Measurements from ENCODE around the gene CCP110. TPM values are rescaled to one million over a fixed set of nuclear protein-coding genes. Genes with fewer than 3 reads are reported as not detected.
A peak's percentile ranks its signal among the peaks of the same experiment; 100 is the strongest.

CCP110 gene
- total and polyA plus RNA-seq, 2 of the 13 experiments (the other 11 are each of a cell fraction or from before 2014, with no cell fraction given) = 10.0 to 11.1 TPM

GRCh38 chr16:19523559-19524355 is at the start of gene CCP110 (continued):
- TF ChIP-seq GMEB1 (CRISPR knock-in tag; IDR thresholded peaks at IDR 0.05; ENCODE audit: borderline replicate concordance) (peak; percentile 98), ZNF512B (CRISPR knock-in tag; IDR thresholded peaks at IDR 0.05; ENCODE audit: borderline replicate concordance) (no peak), PRDM4 (CRISPR knock-in tag; IDR thresholded peaks at IDR 0.05; ENCODE audit: borderline replicate concordance) (no peak), JARID2 (CRISPR knock-in tag; IDR thresholded peaks at IDR 0.05; ENCODE audit: insufficient replicate concordance) (peak; percentile 35), ZNF281 (CRISPR knock-in tag; IDR thresholded peaks at IDR 0.05; ENCODE audit: borderline replicate concordance) (no peak), TBP (CRISPR knock-in tag; IDR thresholded peaks at IDR 0.05) (0 out of 2 replicates have a peak, but pooled peaks have one; percentile 65), ARID2 (CRISPR knock-in tag; IDR thresholded peaks at IDR 0.05; ENCODE audit: borderline replicate concordance) (peak; percentile 89; the same call in 1 of the 2 replicates), ZNF574 (CRISPR knock-in tag; IDR thresholded peaks at IDR 0.05) (peak; percentile 96), PRDM15 (CRISPR knock-in tag; IDR thresholded peaks at IDR 0.05) (no peak)
